ENCODE results near the gene HOXC11. TPM values are rescaled to one million over a fixed set of nuclear protein-coding genes. Genes with fewer than 3 reads are reported as not detected.
A peak's percentile ranks its signal among the peaks of the same experiment; 100 is the strongest.

The HOXC11 gene
- polyA plus RNA-seq, 6 donors from 2014 or later, result not detected

- Mint-ChIP-seq H3K4me1 (peaks cover 17 to 21% (median 19%) of the 10 kb centered on the region in 3 donors), H3K36me3 (peaks cover 0 to 17% of the 10 kb centered on the region in 2 donors), H3K9me3 (peaks cover 5 to 26% (median 11%) of the 10 kb centered on the region in 7 donors), H3K4me3 (peak overlapping the region; percentile 12 to 88 (median 80)), H3K27ac (peak overlapping the region in 4 of 6 donors; percentile 64 to 96 (median 94)), H3K27me3 (peaks cover 69 to 92% (median 83%) of the 10 kb centered on the region in 3 donors)
- no peak for ATAC-seq (ENCODE audit: low read depth in 2 of 2)
- DNase-seq, result no peak
Observed at GRCh38 chr12:53973236-53974042, 513 bp downstream of the HOXC11 start.

DNA sequence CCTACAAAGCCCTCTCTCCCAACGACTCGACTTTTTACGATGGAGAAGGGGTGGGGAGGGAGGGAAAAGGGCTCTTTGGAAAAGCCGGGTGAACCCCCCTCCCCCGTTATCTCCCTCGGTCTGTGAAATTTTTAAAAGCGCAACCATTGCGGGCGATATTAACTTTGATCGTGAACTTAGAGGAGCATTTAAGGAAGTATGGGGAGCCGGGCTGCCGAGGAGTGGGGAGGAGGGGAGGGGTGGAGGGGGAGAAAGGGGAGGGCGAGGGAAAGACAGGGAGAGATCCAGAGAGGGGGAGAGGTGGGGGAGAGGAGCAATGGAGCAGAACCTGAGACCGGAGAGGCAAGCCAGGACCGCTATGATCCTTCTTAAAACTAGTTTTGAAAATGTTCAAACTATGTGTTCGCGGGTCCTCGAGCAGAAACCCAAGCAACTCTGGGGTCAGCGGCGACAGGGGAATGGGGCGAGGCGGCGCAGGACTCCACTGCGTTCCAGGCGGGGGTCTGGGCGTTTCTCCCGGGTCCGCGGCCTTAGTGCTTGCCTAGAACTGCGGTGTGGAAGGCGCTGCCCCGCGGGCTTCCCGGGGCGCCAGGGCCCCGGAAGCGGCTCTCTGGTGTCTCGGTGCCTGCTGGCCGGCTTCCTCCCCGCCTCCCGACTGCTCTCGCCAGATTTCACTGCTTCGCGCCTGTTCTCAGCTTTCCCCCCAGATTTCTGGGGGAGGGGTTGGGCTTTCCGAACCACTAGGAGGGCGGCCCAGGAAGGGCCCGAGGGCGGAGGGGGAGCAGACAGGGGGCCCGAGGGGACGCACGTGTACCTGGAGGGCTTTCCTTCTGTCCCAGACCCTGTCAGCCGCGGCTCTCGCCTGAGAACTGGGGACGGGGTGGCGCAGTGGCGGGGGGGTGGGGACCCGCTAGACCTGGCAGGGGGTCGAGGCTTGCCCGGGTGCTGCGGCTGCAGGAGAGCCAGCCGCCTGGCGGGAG lies 1.4 kb downstream of the HOXC11 start, which contains the start of gene HOTAIR:
Gene HOTAIR (minus strand): TSS at position 871 of the 980 bp plus-strand sequence.
- peaks cover 5 to 31% (median 11%) of the 10 kb centered on the region in 7 donors for H3K9me3 Mint-ChIP-seq
- H3K36me3 Mint-ChIP-seq, result peaks cover 0 to 20% of the 10 kb centered on the region in 2 donors
- DNase-seq, result no peak
- H3K27ac Mint-ChIP-seq, result peak within 1 kb of the TSS in 4 of 6 donors; percentile 51 to 96 (median 80)
- ATAC-seq (ENCODE audit: low read depth in 2 of 2), result peak; percentile 35 to 49
- peak within 1 kb of the TSS; percentile 69 to 89 (median 78) for H3K4me3 Mint-ChIP-seq
- H3K4me1 Mint-ChIP-seq, result peaks cover 17 to 23% (median 19%) of the 10 kb centered on the region in 3 donors
- peaks cover 72 to 92% (median 83%) of the 10 kb centered on the region in 3 donors for H3K27me3 Mint-ChIP-seq

DNA sequence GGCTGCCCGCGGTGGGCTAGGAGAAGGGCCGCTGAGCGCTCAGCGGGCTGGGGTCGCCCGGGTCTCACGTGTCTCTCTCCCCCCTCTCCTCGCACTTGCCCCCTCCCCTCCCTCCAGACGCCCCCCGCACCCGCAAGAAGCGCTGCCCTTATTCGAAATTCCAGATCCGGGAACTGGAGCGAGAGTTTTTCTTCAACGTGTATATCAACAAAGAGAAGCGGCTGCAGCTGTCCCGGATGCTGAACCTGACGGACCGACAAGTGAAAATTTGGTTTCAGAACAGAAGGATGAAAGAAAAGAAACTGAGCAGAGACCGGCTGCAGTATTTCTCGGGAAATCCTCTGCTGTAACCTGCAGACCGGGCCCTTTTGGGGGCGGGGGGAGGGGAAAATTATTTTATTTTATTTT lies 2.1 kb downstream of the HOXC11 start:
- Mint-ChIP-seq H3K4me1 (peaks cover 17 to 23% (median 19%) of the 10 kb centered on the region in 3 donors), H3K36me3 (peaks cover 0 to 27% of the 10 kb centered on the region in 2 donors), H3K4me3 (peak overlapping the region; percentile 63 to 89 (median 78)), H3K9me3 (peaks cover 5 to 31% (median 11%) of the 10 kb centered on the region in 7 donors), H3K27me3 (peaks cover 73 to 92% (median 83%) of the 10 kb centered on the region in 3 donors), H3K27ac (peak overlapping the region in 1 of 6 donors; percentile 93)
- no peak for ATAC-seq (ENCODE audit: low read depth in 2 of 2)
- no peak for DNase-seq

DNA sequence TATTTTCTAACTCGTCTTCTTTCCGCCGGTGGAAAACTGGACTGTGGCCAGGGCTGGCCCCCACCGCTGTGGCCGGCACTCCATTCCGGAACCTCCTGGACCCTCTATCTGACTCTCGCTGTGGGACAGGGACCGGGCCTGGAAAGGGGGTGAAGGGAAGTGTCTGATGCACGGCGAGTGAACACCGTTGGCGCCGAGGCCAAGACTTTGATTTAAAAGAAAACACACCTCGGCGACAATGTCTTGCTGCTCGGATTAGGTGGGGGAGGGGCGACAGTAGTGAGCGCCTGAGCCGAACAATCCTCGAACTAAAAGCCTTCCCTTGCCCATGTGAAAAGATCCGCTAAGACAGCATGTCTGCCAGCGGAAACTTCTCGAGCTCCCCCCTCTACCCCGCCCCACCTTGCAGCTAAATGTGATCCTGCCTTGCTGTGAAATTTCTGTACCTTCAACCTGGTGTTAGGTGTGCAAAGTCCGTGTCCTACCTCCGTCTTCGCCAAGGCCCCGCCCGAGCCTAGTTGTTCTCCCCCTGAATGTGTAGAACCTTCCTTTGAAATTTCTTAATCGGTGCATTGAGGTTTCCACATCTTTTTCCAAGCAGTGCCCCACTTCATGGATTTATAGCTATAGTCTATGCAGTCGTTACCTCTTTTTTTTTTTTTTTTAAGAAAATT lies 2.7 kb downstream of the HOXC11 start:
- H3K27ac Mint-ChIP-seq, result peak overlapping the region in 3 of 6 donors; percentile 51 to 92 (median 76)
- DNase-seq (no peak), ATAC-seq (ENCODE audit: low read depth in 2 of 2) (no peak)
- peaks cover 19 to 23% (median 20%) of the 10 kb centered on the region in 3 donors for H3K4me1 Mint-ChIP-seq
- H3K36me3 Mint-ChIP-seq, result peaks cover 0 to 31% of the 10 kb centered on the region in 2 donors
- peaks cover 73 to 92% (median 82%) of the 10 kb centered on the region in 3 donors for H3K27me3 Mint-ChIP-seq
- H3K9me3 Mint-ChIP-seq, result peaks cover 5 to 31% (median 13%) of the 10 kb centered on the region in 7 donors
- peak overlapping the region; percentile 63 to 89 (median 78) for H3K4me3 Mint-ChIP-seq

DNA sequence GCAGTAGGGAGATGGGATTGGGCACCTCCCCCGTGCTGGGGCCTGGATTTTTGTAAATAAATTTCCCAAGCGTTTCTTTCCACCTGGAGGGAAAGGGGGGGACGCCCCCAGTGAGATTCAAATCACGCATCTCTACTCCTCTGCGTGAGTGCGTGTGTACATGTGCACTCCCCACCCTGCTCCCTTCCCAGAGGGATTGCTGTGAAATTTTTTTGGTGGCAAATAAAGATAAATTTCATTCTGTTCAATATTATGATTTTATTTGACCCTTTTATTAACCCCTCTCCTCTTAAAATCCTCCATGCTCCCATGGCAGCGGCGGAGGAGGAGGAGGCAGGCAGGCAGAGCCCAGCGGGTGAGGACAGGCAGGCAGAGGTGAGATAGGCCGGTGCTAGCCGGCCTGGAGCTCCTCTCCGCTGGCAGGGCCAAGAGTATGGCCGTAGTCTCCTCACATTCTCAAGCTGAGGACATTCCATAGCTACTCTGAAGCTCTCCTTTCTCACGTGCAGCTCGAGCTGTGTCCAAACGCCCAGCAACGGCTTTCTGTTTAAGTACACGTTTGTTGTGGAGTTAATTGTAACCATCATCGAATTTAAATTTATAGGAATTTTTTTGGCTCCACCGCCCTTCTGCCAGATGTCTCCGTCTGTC lies 3.4 kb downstream of the HOXC11 start:
- no peak for ATAC-seq (ENCODE audit: low read depth in 2 of 2)
- peak overlapping the region in 5 of 8 donors; percentile 29 to 82 (median 75) for H3K4me3 Mint-ChIP-seq
- H3K27ac Mint-ChIP-seq, result peak overlapping the region in 3 of 6 donors; percentile 30 to 92 (median 51)

GRCh38 chr12:53976823-53977595 lies 4.1 kb downstream of the HOXC11 start:
- peaks cover 73 to 92% (median 78%) of the 10 kb centered on the region in 3 donors for H3K27me3 Mint-ChIP-seq
- peak overlapping the region in 3 of 8 donors; percentile 29 to 75 (median 29) for H3K4me3 Mint-ChIP-seq
- peaks cover 0 to 31% of the 10 kb centered on the region in 2 donors for H3K36me3 Mint-ChIP-seq
- no peak for DNase-seq
- H3K9me3 Mint-ChIP-seq, result peaks cover 5 to 30% (median 13%) of the 10 kb centered on the region in 7 donors
- peaks cover 19 to 28% (median 23%) of the 10 kb centered on the region in 3 donors for H3K4me1 Mint-ChIP-seq
- no peak for ATAC-seq (ENCODE audit: low read depth in 2 of 2)
- H3K27ac Mint-ChIP-seq, result peak overlapping the region in 2 of 6 donors; percentile 30 to 85

More for the DNA sequence above, 3.4 kb downstream of the HOXC11 start:
- peaks cover 19 to 23% (median 23%) of the 10 kb centered on the region in 3 donors for H3K4me1 Mint-ChIP-seq
- no peak for DNase-seq
- H3K9me3 Mint-ChIP-seq, result peaks cover 5 to 31% (median 13%) of the 10 kb centered on the region in 7 donors
- peaks cover 0 to 31% of the 10 kb centered on the region in 2 donors for H3K36me3 Mint-ChIP-seq
- peaks cover 73 to 92% (median 82%) of the 10 kb centered on the region in 3 donors for H3K27me3 Mint-ChIP-seq

DNA sequence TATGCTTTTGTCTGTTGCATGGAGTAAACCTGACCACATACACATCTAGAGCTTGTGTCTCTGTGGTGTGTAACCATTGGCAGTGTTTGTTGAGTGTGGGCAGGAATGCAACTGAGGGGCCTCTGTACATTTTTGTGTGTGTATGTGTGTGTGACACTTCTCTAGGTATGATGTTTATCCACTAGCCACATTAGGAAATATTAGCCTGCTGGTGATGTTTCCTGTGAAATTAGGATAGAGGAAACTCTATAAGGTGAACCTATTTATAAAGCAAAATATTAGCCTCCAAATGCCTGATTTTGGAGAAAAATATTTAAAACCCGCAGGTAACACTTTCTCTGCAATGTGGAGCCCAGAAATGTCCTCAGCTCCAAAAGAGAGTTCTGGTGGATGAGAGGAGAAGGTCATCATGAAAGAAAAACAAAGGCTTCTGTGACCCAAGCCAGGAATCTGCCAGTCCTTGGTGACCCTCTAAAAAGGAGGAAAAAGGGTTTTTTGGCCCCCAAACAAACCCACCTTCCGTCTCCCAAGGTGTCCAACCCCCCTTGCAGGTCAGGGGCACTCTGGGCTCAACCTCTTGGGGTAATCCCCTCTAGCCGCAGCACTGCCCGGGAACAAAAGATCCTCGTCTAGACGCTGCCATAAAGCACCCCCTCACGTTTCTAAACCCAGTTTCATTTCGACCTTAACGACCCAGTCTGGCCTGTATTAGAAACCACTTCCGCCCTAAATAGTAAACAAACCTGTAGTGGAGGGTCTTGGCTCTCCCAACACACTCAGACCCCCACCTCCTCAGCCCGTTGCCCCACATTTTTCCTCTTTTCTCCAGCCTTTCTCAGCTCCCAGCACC lies 4.9 kb downstream of the HOXC11 start:
- ATAC-seq (ENCODE audit: low read depth in 2 of 2) (no peak), DNase-seq (no peak)
- peaks cover 17 to 27% (median 22%) of the 10 kb centered on the region in 3 donors for H3K4me1 Mint-ChIP-seq
- H3K27ac Mint-ChIP-seq, result peak overlapping the region in 2 of 6 donors; percentile 77 to 85
- peaks cover 0 to 28% of the 10 kb centered on the region in 2 donors for H3K36me3 Mint-ChIP-seq
- H3K9me3 Mint-ChIP-seq, result peaks cover 3 to 32% (median 13%) of the 10 kb centered on the region in 7 donors
- peak overlapping the region in 2 of 8 donors; percentile 47 to 75 for H3K4me3 Mint-ChIP-seq
- H3K27me3 Mint-ChIP-seq, result peaks cover 73 to 89% (median 78%) of the 10 kb centered on the region in 3 donors

- no peak for ATAC-seq (ENCODE audit: low read depth in 2 of 2)
Observed at GRCh38 chr12:53978477-53979356, 5.8 kb downstream of the HOXC11 start.

DNA sequence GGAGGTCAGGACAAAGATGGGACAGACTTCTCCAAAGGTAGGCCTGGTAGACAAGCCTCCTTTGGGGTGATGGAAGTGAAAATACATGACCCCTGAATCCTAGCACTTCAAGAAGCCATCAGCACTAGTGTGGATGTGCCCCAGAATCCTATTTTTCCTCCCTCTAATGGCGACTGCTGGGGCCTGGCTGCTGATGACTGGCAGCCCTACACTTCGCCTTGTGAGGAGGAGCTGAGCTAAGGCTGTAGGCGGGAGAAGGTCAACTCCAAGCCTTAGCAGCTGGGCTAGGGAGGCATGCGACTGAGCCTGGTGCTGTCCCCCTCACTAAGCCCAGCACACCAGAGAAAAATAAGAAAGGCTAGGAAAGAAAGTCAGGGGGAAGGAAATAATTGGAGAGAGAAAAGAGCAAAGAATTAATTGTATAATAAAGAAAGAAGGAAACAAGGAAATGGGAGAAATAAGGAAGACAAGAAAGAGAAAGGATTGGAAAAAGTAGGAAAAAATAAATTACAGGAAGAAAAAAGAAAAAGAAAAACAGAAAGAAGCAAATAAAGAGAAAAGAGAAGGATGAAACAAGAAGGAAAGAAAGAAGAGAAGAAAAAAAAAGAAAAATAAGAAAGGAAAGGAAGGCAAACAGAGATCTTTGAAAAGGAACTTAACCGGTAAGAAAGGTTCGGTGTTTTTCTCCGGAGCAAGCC lies 7.3 kb downstream of the HOXC11 start:
- peaks cover 13 to 25% (median 24%) of the 10 kb centered on the region in 3 donors for H3K4me1 Mint-ChIP-seq
- ATAC-seq (ENCODE audit: low read depth in 2 of 2) (no peak), DNase-seq (no peak)
- H3K9me3 Mint-ChIP-seq, result peaks cover 0 to 30% (median 10%) of the 10 kb centered on the region in 7 donors
- H3K27ac Mint-ChIP-seq, result peak overlapping the region in 4 of 6 donors; percentile 41 to 94 (median 45)
- H3K27me3 Mint-ChIP-seq, result peaks cover 76 to 94% (median 80%) of the 10 kb centered on the region in 3 donors
- H3K4me3 Mint-ChIP-seq, result peak overlapping the region in 2 of 8 donors; percentile 65 to 68
- H3K36me3 Mint-ChIP-seq, result peaks cover 0 to 27% of the 10 kb centered on the region in 2 donors

More at GRCh38 chr12:53978477-53979356, 5.8 kb downstream of the HOXC11 start:
- H3K4me3 Mint-ChIP-seq, result peak overlapping the region in 2 of 8 donors; percentile 44 to 64
- peak overlapping the region in 1 of 6 donors; percentile 73 for H3K27ac Mint-ChIP-seq
- DNase-seq, result no peak
- H3K9me3 Mint-ChIP-seq, result peaks cover 0 to 30% (median 10%) of the 10 kb centered on the region in 7 donors
- peaks cover 10 to 21% (median 21%) of the 10 kb centered on the region in 3 donors for H3K4me1 Mint-ChIP-seq
- H3K36me3 Mint-ChIP-seq, result peaks cover 0 to 22% of the 10 kb centered on the region in 2 donors
- peaks cover 74 to 90% (median 80%) of the 10 kb centered on the region in 3 donors for H3K27me3 Mint-ChIP-seq
